ENCODE measurements around the gene MDH1.
"Not testable (repeated sequence)": the region's sequence is repeated elsewhere in the genome, so short reads cannot be mapped to it uniquely, and the experiment has no call there.

The MDH1 gene

DNA sequence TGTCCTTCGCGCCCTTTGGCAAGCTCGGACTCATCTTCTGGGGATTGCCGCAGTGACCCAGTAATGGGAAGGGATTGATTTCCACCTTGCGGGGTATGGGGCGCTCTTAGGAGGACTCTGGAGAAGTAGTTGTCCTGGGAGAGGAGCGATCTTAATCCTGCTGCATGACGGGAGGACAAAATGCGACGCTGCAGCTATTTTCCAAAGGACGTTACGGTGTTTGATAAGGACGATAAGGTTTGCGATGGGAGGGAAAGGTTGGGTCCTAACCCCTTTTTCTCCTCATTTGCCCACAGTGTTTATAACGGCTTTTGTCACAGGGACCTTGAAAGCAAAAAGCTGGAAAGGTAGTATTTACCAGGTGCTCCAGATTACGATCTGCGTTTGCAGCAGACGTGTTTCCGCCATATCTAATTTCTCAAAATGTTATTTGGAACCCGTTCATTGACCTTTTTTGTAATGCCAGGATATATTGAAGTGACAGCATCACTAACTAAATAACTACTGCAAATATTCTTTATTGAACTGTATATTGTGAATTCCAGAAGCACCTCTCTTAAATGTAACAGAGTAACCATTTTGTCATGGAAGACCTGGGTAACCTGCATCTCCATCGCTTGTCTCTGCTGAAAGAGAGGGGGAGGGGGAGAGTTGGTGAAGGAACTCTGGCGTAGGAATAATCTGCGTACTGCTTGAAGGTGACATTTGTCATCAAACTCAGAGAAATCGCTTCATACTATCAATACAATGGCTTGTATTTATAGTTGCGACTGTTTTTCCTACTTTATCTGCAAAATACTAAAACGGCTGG, 590 bp downstream of the MDH1 start:
- no peak for DNase-seq (ENCODE audit: low read depth in 2 of 2)

DNA sequence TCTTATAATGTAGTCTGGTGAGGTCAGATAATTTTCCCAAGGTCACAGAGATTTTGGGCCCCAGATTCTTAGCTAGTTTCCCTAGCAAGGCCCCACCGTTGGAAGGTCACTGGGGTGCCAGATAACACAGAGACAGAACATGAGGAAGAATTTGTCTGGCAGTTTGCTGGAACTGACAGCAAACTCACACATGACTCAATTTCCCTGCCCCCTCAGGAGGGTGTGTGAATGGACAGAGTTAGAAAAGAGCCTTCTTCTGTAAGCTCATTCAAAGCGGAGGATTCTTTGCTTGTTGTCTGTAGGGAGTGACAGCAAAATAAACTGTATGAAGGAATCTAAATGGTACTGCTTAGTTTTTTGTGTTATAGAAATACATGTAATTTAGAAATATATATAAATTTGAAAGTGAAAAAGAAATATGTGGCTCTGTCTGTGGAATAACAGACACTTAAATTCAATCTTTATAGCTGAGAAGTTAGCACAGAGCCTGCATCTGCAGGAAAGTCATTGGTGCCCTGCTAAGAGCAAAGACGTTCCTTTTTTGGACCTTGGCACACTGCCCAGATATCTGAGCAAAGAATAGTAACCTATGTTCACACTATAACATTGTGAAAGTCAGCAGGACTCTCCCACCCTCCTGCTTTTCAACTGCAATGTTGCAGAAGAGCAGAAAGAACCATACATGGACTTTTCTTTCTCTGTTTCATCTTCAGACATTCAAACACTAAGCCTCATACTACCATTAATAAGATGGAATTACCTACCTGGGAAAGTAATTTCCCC, 2.1 kb downstream of the MDH1 start:
- no peak for DNase-seq (ENCODE audit: low read depth in 2 of 2)

DNA sequence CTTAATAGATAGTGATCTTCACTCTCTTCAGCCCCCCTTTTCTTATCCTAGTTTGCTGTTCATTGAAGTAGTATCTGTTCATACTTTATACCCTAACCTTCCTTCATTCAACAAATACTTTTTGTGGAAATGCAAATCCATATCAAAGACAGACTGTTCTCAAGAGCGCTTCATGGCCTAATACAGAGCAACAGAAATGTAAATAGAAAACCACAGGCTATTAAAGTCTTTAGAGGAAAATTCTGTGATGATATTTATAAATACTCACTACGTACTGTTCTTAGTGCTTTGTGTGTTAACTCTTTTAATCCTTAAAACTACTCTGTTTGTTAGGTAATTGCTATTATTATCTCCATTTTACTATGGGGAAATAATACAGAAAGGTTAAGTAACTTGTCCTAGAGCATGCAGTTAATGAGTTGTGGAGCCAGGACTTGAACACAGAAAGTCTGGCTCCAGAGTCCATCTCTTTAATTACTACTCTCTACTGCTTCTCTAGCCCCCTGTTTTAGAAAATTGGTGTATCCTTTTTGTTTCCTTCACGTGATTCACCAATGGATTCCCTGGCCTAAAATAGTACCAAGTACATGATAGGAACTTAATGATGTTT, 2.9 kb downstream of the MDH1 start:
- no peak for DNase-seq (ENCODE audit: low read depth in 2 of 2)

DNA sequence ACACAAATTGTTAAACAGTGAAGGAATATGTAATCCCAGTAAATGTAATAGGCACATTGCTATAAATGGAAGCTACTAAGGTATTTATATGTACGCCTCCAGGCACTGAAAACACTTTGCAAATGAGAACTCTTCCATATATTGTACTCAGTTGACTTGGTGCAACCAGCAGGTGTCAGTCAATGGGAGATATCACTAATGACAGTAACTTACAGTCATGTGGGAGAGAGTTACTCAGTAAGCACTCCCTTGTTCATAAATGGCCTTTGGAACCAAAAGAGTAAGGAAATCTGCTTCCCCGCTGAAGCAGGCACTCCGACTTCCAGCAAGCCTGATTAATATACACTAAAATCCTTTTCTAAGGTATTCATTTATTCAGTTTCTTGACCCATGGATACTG, 5.9 kb downstream of the MDH1 start:
- DNase-seq (ENCODE audit: low read depth in 2 of 2), result no peak

DNA sequence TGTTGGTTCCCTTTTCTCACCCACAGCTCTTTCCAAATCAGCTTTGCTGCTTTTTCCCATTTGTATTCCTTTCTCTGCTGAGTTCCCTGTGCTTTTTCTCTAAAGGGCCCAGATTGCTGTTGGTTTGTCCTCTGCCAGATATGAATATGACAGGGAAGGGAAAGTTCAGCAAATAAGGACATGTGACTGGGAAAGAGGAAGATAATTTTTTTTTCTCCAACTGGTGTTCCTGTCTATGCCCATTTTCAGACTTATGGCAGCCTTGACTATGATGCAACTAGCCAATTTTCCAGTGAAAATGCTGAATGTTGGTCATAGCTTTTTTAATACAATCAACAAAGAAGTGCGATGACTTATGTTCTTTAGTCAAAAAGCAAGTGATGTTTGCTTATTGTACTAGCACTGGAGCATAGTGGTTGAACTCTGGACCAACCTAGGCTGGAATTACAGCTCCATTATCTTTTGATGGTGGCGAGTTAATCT, 7.7 kb downstream of the MDH1 start:
- no peak for DNase-seq (ENCODE audit: low read depth in 2 of 2)

DNA sequence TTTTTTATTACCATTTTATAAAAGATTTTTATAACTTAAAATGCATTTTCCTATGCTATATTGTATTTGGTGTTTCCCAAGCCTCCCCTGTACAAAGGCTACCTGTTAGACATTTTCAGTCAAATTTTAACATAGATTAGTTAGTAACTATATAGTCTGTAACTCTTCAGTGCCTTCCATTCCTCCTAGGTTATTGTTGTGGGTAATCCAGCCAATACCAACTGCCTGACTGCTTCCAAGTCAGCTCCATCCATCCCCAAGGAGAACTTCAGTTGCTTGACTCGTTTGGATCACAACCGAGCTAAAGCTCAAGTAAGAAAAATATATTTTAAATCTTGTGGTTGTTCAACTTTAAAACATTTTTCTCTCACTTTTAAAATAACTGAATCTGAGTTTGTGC, 10.2 kb downstream of the MDH1 start:
- DNase-seq (ENCODE audit: low read depth in 2 of 2), result no peak

DNA sequence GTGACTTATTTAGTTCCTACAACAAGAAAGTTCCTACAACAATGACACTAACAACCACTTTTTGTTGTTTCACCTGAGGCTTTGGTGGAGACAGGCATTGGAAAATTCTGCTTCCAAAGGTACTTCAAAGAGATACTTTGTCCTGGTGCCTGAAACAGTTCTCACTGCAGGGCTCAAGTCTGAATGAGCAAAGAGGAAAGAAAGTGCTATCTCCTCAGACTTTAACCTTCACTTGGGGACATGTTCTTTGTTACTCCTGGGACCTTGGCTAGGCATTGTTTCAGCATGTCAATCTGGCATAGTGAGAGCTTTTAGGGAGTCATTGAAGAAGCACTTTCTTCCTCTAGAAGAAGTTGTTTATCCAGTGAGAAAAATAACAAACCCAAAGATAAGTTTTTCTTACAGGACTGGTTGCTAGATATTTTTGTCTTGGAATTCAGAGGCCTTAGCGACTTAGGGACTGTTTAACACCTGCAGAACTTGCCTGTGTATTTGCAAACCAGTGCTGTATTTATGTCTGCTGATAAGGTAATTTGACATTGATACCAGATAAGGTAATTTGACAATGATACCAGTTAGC, 12.2 kb downstream of the MDH1 start:
- no peak for DNase-seq (ENCODE audit: low read depth in 2 of 2)

DNA sequence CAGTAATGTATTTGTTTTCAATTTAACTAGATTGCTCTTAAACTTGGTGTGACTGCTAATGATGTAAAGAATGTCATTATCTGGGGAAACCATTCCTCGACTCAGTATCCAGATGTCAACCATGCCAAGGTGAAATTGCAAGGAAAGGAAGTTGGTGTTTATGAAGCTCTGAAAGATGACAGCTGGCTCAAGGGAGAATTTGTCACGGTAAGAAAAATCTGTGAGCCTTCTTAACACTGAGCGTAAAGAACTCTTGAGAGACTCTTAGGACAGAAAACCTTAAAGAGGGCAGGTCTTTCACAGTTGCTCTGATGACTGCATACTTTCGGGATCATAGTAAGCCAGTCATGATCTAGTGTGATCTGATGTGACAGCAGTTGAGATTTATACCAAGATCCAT, 15.9 kb downstream of the MDH1 start:
- DNase-seq (ENCODE audit: low read depth in 2 of 2), result no peak

DNA sequence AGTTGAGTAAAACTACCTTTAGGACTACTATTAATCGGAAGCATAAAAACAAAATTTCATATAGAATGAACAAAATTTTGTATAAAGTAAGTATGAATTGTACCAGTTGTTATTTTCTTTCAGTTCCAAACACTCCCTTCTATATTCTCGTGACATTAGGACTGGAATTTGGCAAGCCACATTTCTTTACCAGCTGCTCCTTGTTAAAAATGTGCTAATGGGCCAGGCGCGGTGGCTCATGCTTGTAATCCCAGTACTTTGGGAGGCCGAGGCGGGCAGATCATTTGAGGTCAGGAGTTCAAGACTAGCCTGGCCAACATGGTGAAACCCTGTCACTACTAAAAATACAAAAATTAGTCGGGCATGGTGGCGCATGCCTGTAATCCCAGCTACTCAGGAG, 20.1 kb downstream of the MDH1 start:
- not testable (repeated sequence) for DNase-seq (ENCODE audit: low read depth in 2 of 2)

DNA sequence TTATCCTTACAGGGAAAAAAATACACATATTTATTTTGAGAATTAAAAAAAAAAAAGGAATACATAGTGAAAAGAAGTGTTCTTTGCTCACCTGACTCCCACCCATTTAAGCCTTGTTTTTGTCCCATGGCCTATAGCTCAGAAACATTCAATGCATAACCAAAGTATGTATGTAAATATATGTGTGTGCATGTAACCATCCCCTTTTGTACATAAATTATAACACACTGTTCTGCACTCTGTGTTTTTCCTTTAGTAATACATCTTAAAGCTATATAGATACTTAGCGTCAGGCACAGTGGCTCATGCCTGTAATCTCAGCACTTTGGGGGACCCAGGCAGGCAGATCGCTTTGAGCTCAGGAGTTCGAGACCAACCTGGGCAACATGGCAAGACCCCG, 21.8 kb downstream of the MDH1 start:
- no peak for DNase-seq (ENCODE audit: low read depth in 2 of 2)

DNA sequence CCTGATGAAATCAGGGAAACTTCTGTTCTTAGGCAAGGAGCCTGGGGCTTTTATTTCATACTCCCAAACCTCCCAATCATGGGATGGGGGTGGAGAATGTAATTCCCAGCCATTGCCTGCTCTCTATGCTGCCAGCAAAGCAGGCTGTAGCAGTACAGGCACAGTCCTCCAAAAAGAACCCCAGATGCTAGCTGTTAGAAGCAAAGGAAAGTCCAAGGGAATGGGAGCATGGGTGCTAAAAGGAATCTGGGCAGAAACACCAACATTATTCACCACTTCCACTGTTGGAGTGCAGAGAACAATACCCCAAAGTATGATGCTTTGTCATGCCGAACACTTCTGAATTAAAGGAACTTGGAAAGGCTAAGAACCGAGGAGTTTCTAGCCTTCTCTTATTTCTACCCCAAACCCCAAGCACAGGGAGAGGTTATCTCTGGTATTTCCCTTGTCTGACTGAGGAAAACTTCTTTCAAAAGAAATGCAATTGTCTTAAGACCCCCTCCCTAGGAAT, 24.7 kb downstream of the MDH1 start:
- no peak for DNase-seq (ENCODE audit: low read depth in 2 of 2)

DNA sequence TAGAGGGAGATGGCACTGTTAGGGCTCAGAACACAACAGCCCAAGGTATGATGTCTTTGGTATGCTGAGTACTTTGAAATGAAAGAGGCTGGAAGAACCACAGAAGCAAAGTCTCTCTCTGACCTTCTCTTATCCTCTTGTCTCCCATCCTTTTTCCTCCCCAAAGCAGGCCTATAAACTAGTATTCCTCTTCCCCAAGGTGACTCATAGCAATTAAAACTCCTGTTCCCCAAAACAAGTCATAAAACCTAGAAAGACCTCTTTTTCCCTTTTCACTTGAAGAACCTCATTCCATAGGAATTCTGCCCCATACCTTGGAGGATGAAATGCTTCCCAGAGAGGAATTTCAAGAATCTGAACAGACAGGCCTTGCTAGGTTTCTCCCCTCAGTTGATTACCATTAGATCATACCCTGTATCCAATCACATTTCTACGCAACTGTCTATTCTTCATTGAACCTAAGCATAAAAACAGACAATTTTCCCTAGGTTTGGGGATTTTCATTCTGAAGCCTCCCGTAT, 25.7 kb downstream of the MDH1 start:
- DNase-seq (ENCODE audit: low read depth in 2 of 2), result no peak

DNA sequence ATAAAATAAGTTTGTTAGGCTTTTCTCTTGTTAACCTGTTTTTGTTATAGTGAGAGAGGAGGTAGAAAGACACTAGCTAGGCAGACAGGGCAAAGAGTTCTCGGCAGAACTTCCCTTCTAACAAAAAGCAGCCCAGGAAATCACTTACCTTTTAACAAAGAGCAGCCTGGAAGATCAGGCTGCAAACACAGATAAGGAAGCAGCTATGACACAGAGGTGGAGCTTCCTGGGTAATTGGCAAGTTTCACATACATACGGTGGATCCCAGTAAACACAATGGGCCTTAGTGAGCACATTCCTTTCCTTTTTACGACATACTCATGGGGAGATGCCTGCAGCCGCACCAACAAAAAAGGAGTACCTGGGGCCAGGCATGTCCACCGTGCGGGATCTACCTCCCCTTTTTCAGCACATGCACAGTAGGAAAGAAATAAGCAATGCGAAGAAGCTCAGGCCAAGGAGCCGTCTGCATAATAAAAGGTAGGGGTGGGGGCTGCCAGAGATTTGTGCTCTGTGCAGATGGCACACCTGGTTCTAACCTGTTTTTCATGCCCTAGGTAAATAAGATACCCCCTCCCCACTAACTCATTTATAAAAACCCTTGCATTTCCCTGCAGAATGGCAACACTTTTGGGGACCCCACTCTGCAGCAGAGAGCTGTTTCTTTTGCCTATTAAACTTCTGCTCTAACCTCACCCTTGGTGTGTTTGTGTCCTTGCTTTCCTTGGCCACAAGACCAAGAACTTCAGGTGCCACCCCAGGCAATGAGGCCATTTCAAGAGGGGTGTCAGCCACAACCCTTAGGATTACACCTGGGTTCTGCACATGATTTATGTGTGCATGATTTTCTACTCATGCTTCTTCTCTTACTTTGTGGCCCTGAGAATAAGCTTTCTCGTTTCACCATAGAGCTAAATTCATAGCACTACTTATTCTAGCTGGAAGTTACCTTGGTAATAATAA, 26.5 kb downstream of the MDH1 start:
- no peak for DNase-seq (ENCODE audit: low read depth in 2 of 2)

DNA sequence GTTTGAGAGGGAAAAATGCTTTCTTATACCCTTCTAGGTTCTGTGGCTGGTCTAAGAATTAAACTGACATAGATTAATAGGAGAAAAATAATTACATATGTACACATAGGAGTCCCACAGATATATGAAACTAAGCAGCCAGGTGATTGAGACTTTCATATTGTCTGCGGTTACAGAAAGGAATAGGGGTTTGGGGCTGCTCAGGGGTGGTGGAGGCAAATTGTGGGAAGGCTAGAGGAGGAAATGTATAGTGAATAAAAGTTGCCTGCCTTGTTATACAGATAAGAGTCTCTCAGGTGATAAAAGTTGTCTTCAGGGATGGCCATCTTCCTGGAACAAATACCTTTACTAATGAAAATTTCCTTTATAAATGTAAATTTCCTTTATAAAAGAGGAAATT, 28.6 kb downstream of the MDH1 start:
- no peak for DNase-seq (ENCODE audit: low read depth in 2 of 2)

DNA sequence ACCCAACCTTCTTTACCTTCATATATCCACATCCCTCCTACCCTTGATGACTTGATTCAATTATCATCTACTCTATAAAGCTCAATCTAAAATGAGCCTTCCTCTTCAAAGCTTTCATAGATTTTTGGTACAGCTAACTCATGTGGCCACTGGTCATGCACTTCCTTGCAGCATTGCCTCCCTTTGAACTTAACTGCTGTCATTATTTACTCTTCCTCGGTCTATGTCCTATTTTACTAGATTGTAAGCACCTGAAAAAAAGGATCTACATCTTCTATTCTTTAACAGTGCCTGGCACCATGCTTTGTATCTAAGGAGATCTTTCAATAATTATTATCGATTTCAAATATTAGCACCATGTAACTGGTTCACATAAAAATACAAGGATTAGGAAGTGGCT, 30.6 kb downstream of the MDH1 start:
- no peak for DNase-seq (ENCODE audit: low read depth in 2 of 2)

DNA sequence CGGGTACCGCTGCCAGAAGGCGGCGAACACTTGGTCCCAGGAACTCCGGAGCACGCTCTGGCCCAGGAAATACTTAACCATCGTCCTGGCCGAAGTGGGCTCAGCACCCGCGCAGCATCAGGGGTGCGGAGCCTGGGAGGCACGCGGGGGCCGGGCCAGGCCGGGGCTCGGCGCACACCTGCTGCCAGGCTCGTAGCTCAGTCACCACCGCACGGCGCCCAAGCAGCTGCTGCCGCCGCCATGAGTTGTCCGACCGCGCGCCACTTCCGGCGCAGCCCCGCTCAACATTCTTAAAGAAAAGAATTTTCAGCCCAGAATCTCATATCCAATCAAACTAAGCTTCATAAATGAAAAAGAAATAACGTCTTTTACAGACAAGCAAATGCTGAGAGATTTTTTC, 34.0 kb downstream of the MDH1 start:
- no peak for DNase-seq (ENCODE audit: low read depth in 2 of 2)

DNA sequence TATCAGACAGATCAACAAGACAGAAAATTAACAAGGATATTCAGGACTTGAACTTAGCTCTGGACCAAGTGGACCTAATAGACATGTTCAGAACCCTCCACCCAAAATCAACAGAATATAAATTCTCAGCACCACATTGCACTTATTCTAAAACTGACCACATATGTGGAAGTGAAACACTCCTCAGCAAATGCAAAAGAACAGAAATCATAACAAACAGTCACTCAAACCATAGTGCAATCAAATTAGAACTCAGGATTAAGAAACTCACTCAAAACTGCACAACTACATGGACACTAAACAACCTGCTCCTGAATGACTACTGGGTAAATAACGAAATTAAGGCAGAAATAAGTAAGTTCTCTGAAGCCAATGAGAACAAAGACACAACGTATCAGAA, 35.0 kb downstream of the MDH1 start:
- DNase-seq (ENCODE audit: low read depth in 2 of 2), result not testable (repeated sequence)

DNA sequence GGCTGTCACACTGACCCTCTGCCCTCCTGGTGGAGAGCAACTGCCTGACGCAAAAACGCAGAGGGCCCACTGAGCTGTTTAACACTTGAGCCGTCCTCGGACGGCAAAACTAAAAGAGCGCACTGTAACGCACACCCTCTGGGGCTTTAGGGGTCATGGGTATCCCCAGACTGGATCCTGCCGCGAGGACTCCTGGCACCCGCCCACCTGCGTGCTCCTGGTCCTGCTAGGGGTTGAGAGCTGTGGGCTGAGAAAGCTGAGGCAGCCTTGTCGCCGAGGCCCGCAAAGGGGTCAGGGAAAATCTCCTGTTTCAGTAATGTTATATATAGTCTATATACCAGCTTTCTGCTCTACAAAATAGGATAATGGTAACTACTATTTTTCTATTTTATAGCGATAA, 39.1 kb downstream of the MDH1 start:
- no peak for DNase-seq (ENCODE audit: low read depth in 2 of 2)

DNA sequence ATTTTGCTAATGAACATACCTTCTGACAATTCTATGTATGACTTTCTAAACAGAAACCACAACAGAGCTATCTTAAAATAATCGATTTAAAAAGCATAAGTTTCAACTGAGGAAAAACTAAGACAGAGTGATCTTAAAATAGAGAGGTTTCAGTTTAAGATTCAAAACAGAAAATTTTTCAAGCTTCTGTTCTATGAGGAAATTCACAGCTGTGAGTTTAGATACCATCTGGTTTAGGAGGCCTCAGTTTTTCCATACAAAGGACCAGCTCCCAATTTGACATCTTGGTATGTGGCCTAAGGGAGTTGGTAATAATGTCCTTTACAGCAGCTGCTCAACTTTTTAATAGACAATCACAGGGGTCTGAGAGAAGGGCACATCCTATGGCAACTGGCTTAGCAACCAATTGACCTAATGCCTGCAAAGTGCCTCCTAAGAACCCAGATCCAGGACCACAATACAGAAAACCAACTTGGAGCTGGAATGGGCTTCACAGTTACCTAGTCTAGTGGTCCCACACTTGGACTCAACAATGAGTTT, 39.7 kb downstream of the MDH1 start:
- no peak for DNase-seq (ENCODE audit: low read depth in 2 of 2)

DNA sequence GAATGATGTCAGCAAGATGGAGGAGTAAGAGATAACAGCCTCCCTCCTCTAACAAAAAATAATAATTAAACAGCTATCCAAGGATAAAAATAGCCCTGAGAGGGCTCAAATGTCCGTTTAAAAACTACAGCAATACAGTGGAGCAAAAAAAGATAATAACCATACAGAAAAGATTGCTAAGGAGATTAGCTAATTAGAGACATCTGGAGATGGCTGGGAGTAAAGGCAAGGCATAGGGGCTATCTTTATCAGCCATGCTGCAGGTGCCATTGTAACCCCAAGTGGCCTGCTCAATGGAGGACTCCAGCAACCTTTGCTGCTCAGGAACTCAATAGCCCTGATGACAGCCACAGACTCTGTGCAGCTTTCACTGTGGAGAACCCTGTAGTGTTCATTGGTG, 42.7 kb downstream of the MDH1 start:
- no peak for DNase-seq (ENCODE audit: low read depth in 2 of 2)
